ENCODE results near the gene AFDN. TPM values are rescaled to one million over a fixed set of nuclear protein-coding genes. Genes with fewer than 3 reads are reported as not detected.

Gene AFDN
- total RNA-seq, 1 donor from 2014 or later = 102 TPM

GRCh38 chr6:167831281-167831828 lies 4.6 kb downstream of the AFDN start:
- Histone ChIP-seq H3K4me2 (ENCODE audit: low read length) (no peak overlapping the region), H3K4me3 (ENCODE audit: insufficient read depth, low read depth, low read length) (no peak overlapping the region), H3K27ac (ENCODE audit: low read depth, low read length) (no peak overlapping the region), H3K79me2 (ENCODE audit: insufficient read depth, low read length) (peaks cover 87% of the 10 kb centered on the region), H4K20me1 (ENCODE audit: insufficient read depth, low read length) (peaks cover 86% of the 10 kb centered on the region), H3K36me3 (ENCODE audit: insufficient read depth, low read length) (no peaks in the 10 kb centered on the region), H3K27me3 (ENCODE audit: insufficient read depth, low read length) (no peaks in the 10 kb centered on the region), H3K9me3 (ENCODE audit: insufficient read depth, low read depth, low read length) (no peaks in the 10 kb centered on the region), H3K9ac (ENCODE audit: low read length) (no peak overlapping the region), H2AFZ (ENCODE audit: low read depth, low read length) (no peak overlapping the region), H3K4me1 (ENCODE audit: insufficient read depth, low read length) (no peaks in the 10 kb centered on the region)
- Mint-ChIP-seq H3K9me3 (ENCODE audit: unreplicated experiment) (peaks cover 3% of the 10 kb centered on the region), H3K36me3 (ENCODE audit: low read depth, unreplicated experiment) (no peaks in the 10 kb centered on the region), H3K27ac (ENCODE audit: unreplicated experiment) (no peak overlapping the region), H3K4me1 (ENCODE audit: low read depth, unreplicated experiment) (peaks cover 54% of the 10 kb centered on the region), H3K27me3 (ENCODE audit: low read depth, unreplicated experiment) (no peaks in the 10 kb centered on the region), H3K4me3 (ENCODE audit: unreplicated experiment) (no peak overlapping the region)
- FAIRE-seq (no peak), DNase-seq (ENCODE audit: low read depth) (no peak)
- no peak for TF ChIP-seq EZH2 (IDR thresholded peaks at IDR 0.05; ENCODE audit: insufficient read depth, low read length)
- no peak for TF ChIP-seq CTCF (IDR thresholded peaks at IDR 0.05; ENCODE audit: insufficient read depth, low read depth, low read length)

GRCh38 chr6:167832497-167833395 lies 6.0 kb downstream of the AFDN start:
- H3K9ac ChIP-seq (ENCODE audit: low read length) = no peak overlapping the region
- peaks cover 95% of the 10 kb centered on the region for H3K79me2 ChIP-seq (ENCODE audit: insufficient read depth, low read length)
- H3K4me3 Mint-ChIP-seq (ENCODE audit: unreplicated experiment) = no peak overlapping the region
- no peaks in the 10 kb centered on the region for H3K27me3 Mint-ChIP-seq (ENCODE audit: low read depth, unreplicated experiment)
- no peak overlapping the region for H3K27ac ChIP-seq (ENCODE audit: low read depth, low read length)
- TF ChIP-seq EZH2 (IDR thresholded peaks at IDR 0.05; ENCODE audit: insufficient read depth, low read length) (no peak), CTCF (IDR thresholded peaks at IDR 0.05; ENCODE audit: insufficient read depth, low read depth, low read length) (no peak)
- H3K9me3 ChIP-seq (ENCODE audit: insufficient read depth, low read depth, low read length) = no peaks in the 10 kb centered on the region
- no peaks in the 10 kb centered on the region for H3K27me3 ChIP-seq (ENCODE audit: insufficient read depth, low read length)
- no peak overlapping the region for H3K4me2 ChIP-seq (ENCODE audit: low read length)
- H4K20me1 ChIP-seq (ENCODE audit: insufficient read depth, low read length) = peaks cover 91% of the 10 kb centered on the region
- H3K27ac Mint-ChIP-seq (ENCODE audit: unreplicated experiment) = no peak overlapping the region
- H3K4me3 ChIP-seq (ENCODE audit: insufficient read depth, low read depth, low read length) = no peak overlapping the region
- H3K36me3 Mint-ChIP-seq (ENCODE audit: low read depth, unreplicated experiment) = no peaks in the 10 kb centered on the region
- FAIRE-seq = no peak
- peaks cover 3% of the 10 kb centered on the region for H3K9me3 Mint-ChIP-seq (ENCODE audit: unreplicated experiment)
- no peak for DNase-seq (ENCODE audit: low read depth)
- no peak overlapping the region for H2AFZ ChIP-seq (ENCODE audit: low read depth, low read length)
- H3K4me1 ChIP-seq (ENCODE audit: insufficient read depth, low read length) = no peaks in the 10 kb centered on the region
- H3K4me1 Mint-ChIP-seq (ENCODE audit: low read depth, unreplicated experiment) = peaks cover 54% of the 10 kb centered on the region
- H3K36me3 ChIP-seq (ENCODE audit: insufficient read depth, low read length) = no peaks in the 10 kb centered on the region

- Histone ChIP-seq H3K27me3 (ENCODE audit: insufficient read depth, low read length) (no peaks in the 10 kb centered on the region), H3K9me3 (ENCODE audit: insufficient read depth, low read depth, low read length) (no peaks in the 10 kb centered on the region), H3K79me2 (ENCODE audit: insufficient read depth, low read length) (peaks cover 95% of the 10 kb centered on the region), H3K4me3 (ENCODE audit: insufficient read depth, low read depth, low read length) (no peak overlapping the region), H3K4me2 (ENCODE audit: low read length) (no peak overlapping the region), H3K9ac (ENCODE audit: low read length) (no peak overlapping the region), H2AFZ (ENCODE audit: low read depth, low read length) (no peak overlapping the region), H3K27ac (ENCODE audit: low read depth, low read length) (no peak overlapping the region), H3K36me3 (ENCODE audit: insufficient read depth, low read length) (no peaks in the 10 kb centered on the region), H4K20me1 (ENCODE audit: insufficient read depth, low read length) (peaks cover 89% of the 10 kb centered on the region), H3K4me1 (ENCODE audit: insufficient read depth, low read length) (no peaks in the 10 kb centered on the region)
- H3K36me3 Mint-ChIP-seq (ENCODE audit: low read depth, unreplicated experiment) = no peaks in the 10 kb centered on the region
- H3K9me3 Mint-ChIP-seq (ENCODE audit: unreplicated experiment) = no peaks in the 10 kb centered on the region
- peak overlapping the region; percentile 54 for H3K4me3 Mint-ChIP-seq (ENCODE audit: unreplicated experiment)
- FAIRE-seq (no peak), DNase-seq (ENCODE audit: low read depth) (no peak)
- peaks cover 52% of the 10 kb centered on the region for H3K4me1 Mint-ChIP-seq (ENCODE audit: low read depth, unreplicated experiment)
- no peaks in the 10 kb centered on the region for H3K27me3 Mint-ChIP-seq (ENCODE audit: low read depth, unreplicated experiment)
- TF ChIP-seq EZH2 (IDR thresholded peaks at IDR 0.05; ENCODE audit: insufficient read depth, low read length) (no peak), CTCF (IDR thresholded peaks at IDR 0.05; ENCODE audit: insufficient read depth, low read depth, low read length) (no peak)
- no peak overlapping the region for H3K27ac Mint-ChIP-seq (ENCODE audit: unreplicated experiment)
Measured at GRCh38 chr6:167833396-167833763, 6.7 kb downstream of the AFDN start.

Data from astrocyte (in vitro differentiated cells and primary cell).